Transverse colon (tissue), 4 donors: ENCODE measurements around the gene THTPA. TPM values are rescaled to one million over a fixed set of nuclear protein-coding genes. Genes with fewer than 3 reads are reported as not detected.

Source experiments
- DNase-seq: peaks from one replicate; pipeline ENCODE4 v3.0.0-alpha.2; 2019
- H3K27ac ChIP-seq, 4 donors: fragments of 200-600 bp; sonication (generic); 2 replicates each; pipeline ENCODE4 v1.5.1; 2016 to 2018; ENCODE audit warnings: inconsistent platforms in 4 of 4
- H3K27me3 ChIP-seq: fragments of 200-600 bp; sonication (generic); 2 replicates; pipeline ENCODE4 v1.5.1; 2017; ENCODE audit warnings: inconsistent platforms
- H3K36me3 ChIP-seq, 4 donors: fragments of 200-600 bp; sonication (generic); 2 replicates each; pipeline ENCODE4 v1.5.1; 2017 to 2019; ENCODE audit warnings: inconsistent platforms in 4 of 4
- H3K4me1 ChIP-seq, 4 donors: fragments of 200-600 bp; sonication (generic); 2 replicates each; pipeline ENCODE4 v1.5.1; 2017 to 2020; ENCODE audit warnings: inconsistent platforms in 4 of 4
- H3K4me3 ChIP-seq, 4 donors: fragments of 200-600 bp; sonication (generic); 1 replicate in 1 of 4; 2 replicates in 3 of 4; pipeline versions ENCODE4 v1.5.1 to v1.6.1; 2017 to 2019; ENCODE audit warnings: inconsistent platforms in 4 of 4
- H3K9me3 ChIP-seq, 2 donors: fragments of 200-600 bp; sonication (generic); 2 replicates each; pipeline ENCODE4 v1.5.1; 2017 to 2019; ENCODE audit warnings: inconsistent platforms in 2 of 2
- CTCF ChIP-seq, 5 experiments: fragments of 200-600 bp in 3 of 5; fragments of 450-650 bp in 2 of 5; sonication (generic) in 3 of 5; IDR thresholded peaks; 1 replicate in 2 of 5; 2 replicates in 3 of 5; pipeline ENCODE4 v1.5.1; 2016 to 2017; ENCODE audit warnings: antibody characterized with exemption in 5 of 5, inconsistent platforms in 3 of 5, mild to moderate bottlenecking in 2 of 5, moderate library complexity in 1 of 5
- EP300 ChIP-seq: sonication (generic); formaldehyde crosslinking; IDR thresholded peaks from one replicate; pipeline ENCODE4 v1.6.1; 2017; ENCODE audit warnings: antibody characterized with exemption, low read depth
- POLR2A ChIP-seq: fragments of 450-650 bp; IDR thresholded peaks from one replicate; pipeline ENCODE4 v1.6.1; 2016; ENCODE audit warnings: antibody characterized with exemption, mild to moderate bottlenecking, moderate library complexity
- POLR2AphosphoS5 ChIP-seq, 3 donors: sonication (generic); formaldehyde crosslinking; IDR thresholded peaks; one replicate each; pipeline ENCODE4 v1.6.1; 2016; ENCODE audit warnings: antibody characterized with exemption in 3 of 3
- WGBS, 2 donors: methylation state at CpG; one replicate each; pipeline ENCODE4 v1.1.5; 2018; ENCODE audit warnings: low coverage in 1 of 2; 5-methylcytosine and 5-hydroxymethylcytosine counted together
- in situ Hi-C, 4 donors: fragments of 200-750 bp; cut with MboI; loops; one replicate each; pipeline versions ENCODE4 v1.15.0 to v1.15.1; 2017; ENCODE audit warnings: low sequenced_read_pairs in 3 of 4, low pct_ligation_motif_present in 1 of 4, low pct_unique_long_range_greater_than_20kb in 1 of 4
- intact Hi-C: fragments of 100-400 bp; cut with DNase I; formaldehyde crosslinking; loops from one replicate; pipeline ENCODE4 v1.15.1; 2023; ENCODE audit warnings: low total_unique reads
- total RNA-seq, 4 donors: library from RNA; depleted of rRNA; stranded (reverse); fragments of >200 nt; gene quantifications; one replicate each; pipeline ENCODE4 v1.1.0, GENCODE V29; 2016

The THTPA gene
- total RNA-seq, 4 donors from 2014 or later, result 6.8 to 34.0 (median 26.0) TPM

- in situ Hi-C loops (no loop called here), intact Hi-C loops (no loop called here)
- no peak overlapping the region for H3K27ac ChIP-seq
- no peak for DNase-seq
- TF ChIP-seq POLR2AphosphoS5 (IDR thresholded peaks at IDR 0.05) (no peak), CTCF (IDR thresholded peaks at IDR 0.05) (no peak), POLR2A (no peak), EP300 (no peak)
- 60 to 80% methylated on average over 1 to 5 of the region's 5 CpGs for WGBS, 2 donors
- no peaks in the 10 kb centered on the region for H3K36me3 ChIP-seq
- no peaks in the 10 kb centered on the region for H3K27me3 ChIP-seq
- H3K9me3 ChIP-seq, result no peaks in the 10 kb centered on the region
- H3K4me3 ChIP-seq, result no peak overlapping the region
- H3K4me1 ChIP-seq, result peaks cover 0 to 16% (median 0%) of the 10 kb centered on the region in 4 donors
Measured at GRCh38 chr14:23542261-23542660, 13.8 kb upstream of the THTPA start.

- Histone ChIP-seq H3K27ac (no peak overlapping the region), H3K27me3 (no peaks in the 10 kb centered on the region), H3K4me3 (no peak overlapping the region), H3K4me1 (peaks cover 0 to 16% (median 0%) of the 10 kb centered on the region in 4 donors), H3K9me3 (no peaks in the 10 kb centered on the region), H3K36me3 (no peaks in the 10 kb centered on the region)
- intact Hi-C loops, result no loop called here
- TF ChIP-seq POLR2AphosphoS5 (IDR thresholded peaks at IDR 0.05) (no peak), CTCF (IDR thresholded peaks at IDR 0.05) (no peak), EP300 (no peak), POLR2A (no peak)
- DNase-seq, result no peak
- 95 to 96% methylated on average over 4 to 5 of the region's 5 CpGs for WGBS, 2 donors
- in situ Hi-C loops, result no loop called here
Measured at GRCh38 chr14:23543403-23543802, 12.7 kb upstream of the THTPA start.

GRCh38 chr14:23544511-23545447 lies 11.3 kb upstream of the THTPA start:
- H3K27ac ChIP-seq, result no peak overlapping the region
- H3K4me3 ChIP-seq, result no peak overlapping the region
- 48 to 58% methylated on average over 7 to 25 of the region's 25 CpGs for WGBS, 2 donors
- peaks cover under 1% of the 10 kb centered on the region for H3K27me3 ChIP-seq
- H3K4me1 ChIP-seq, result peaks cover 0 to 7% (median 0%) of the 10 kb centered on the region in 4 donors
- intact Hi-C loops, result no loop called here
- no peaks in the 10 kb centered on the region for H3K9me3 ChIP-seq
- DNase-seq, result peak; percentile 33
- in situ Hi-C loops, result no loop called here
- no peaks in the 10 kb centered on the region for H3K36me3 ChIP-seq
- TF ChIP-seq POLR2AphosphoS5 (IDR thresholded peaks at IDR 0.05) (no peak), EP300 (no peak), CTCF (IDR thresholded peaks at IDR 0.05) (no peak), POLR2A (no peak)

- Histone ChIP-seq H3K36me3 (no peaks in the 10 kb centered on the region), H3K9me3 (no peaks in the 10 kb centered on the region), H3K4me3 (no peak overlapping the region), H3K4me1 (peaks cover 0 to 14% (median 6%) of the 10 kb centered on the region in 4 donors), H3K27ac (no peak overlapping the region), H3K27me3 (peaks cover 9% of the 10 kb centered on the region)
- in situ Hi-C loops, result no loop called here
- WGBS, 2 donors, result 75 to 87% methylated on average over 2 to 4 of the region's 4 CpGs
- TF ChIP-seq POLR2A, result no peak
- no peak for TF ChIP-seq POLR2AphosphoS5 (IDR thresholded peaks at IDR 0.05)
- TF ChIP-seq EP300, result no peak
- no peak for TF ChIP-seq CTCF (IDR thresholded peaks at IDR 0.05)
- DNase-seq, result no peak
- intact Hi-C loops, result no loop called here
Measured at GRCh38 chr14:23545740-23546365, 10.2 kb upstream of the THTPA start.
